WTC11 (cell line): ENCODE measurements around the gene LIG3. TPM values are rescaled to one million over a fixed set of nuclear protein-coding genes. Genes with fewer than 3 reads are reported as not detected.

ENCODE experiments used
- ATAC-seq: fragments of 200-7000 bp; cut with Tn5 transposase; 2 replicates; pipeline ENCODE4 v1.10.0; 2021; ENCODE audit warnings: mild to moderate bottlenecking, moderate library complexity
- CTCF ChIA-PET: fragments of 300-600 bp; sonication (Branson Sonifier 250); formaldehyde crosslinking; loops from one replicate; lab custom pipeline; 2021; ENCODE audit warnings: antibody characterized with exemption; lab: Charles Lee
- POLR2A ChIA-PET: fragments of 350-600 bp; sonication (Branson Sonifier 250); formaldehyde crosslinking; loops from one replicate; lab custom pipeline; 2021; ENCODE audit warnings: antibody characterized with exemption; lab: Charles Lee
- DNase-seq: peaks from one replicate; pipeline ENCODE4 v3.0.0; 2021; ENCODE audit warnings: low spot score
- H3K27ac Mint-ChIP-seq: 2 replicates; pipeline ENCODE4 v1.8.0; 2021; ENCODE audit warnings: mixed read lengths
- H3K27me3 Mint-ChIP-seq: 2 replicates; pipeline ENCODE4 v1.8.0; 2021; ENCODE audit warnings: low read depth, mild to moderate bottlenecking, moderate library complexity, mixed read lengths
- H3K36me3 Mint-ChIP-seq: 2 replicates; pipeline ENCODE4 v1.8.0; 2021; ENCODE audit warnings: mixed read lengths
- H3K4me1 Mint-ChIP-seq: 2 replicates; pipeline ENCODE4 v1.8.0; 2022; ENCODE audit warnings: mixed read lengths
- H3K4me3 Mint-ChIP-seq: 2 replicates; pipeline ENCODE4 v1.8.0; 2021; ENCODE audit warnings: mild to moderate bottlenecking, moderate library complexity, mixed read lengths
- H3K9me3 Mint-ChIP-seq: 2 replicates; pipeline ENCODE4 v1.8.0; 2021; ENCODE audit warnings: mixed read lengths
- CREM ChIP-seq: sonication (generic); formaldehyde crosslinking; IDR thresholded peaks from 2 replicates; pipeline ENCODE4 v1.8.1; 2022; ENCODE audit warnings: mild to moderate bottlenecking, missing genetic modification reagents, moderate library complexity
- HMGA2 ChIP-seq: fragments of 250-450 bp; sonication (Bioruptor Pico); IDR thresholded peaks from 2 replicates; pipeline ENCODE4 v1.4.0; 2021; ENCODE audit warnings: mild to moderate bottlenecking, moderate library complexity
- IRF2 ChIP-seq: sonication (generic); formaldehyde crosslinking; IDR thresholded peaks from 2 replicates; pipeline ENCODE4 v1.8.0; 2022; ENCODE audit warnings: low read depth, missing genetic modification reagents, borderline replicate concordance
- JUN ChIP-seq: sonication (generic); formaldehyde crosslinking; IDR thresholded peaks from 2 replicates; pipeline ENCODE4 v1.8.0; 2023; ENCODE audit warnings: mild to moderate bottlenecking, missing genetic modification reagents
- NR3C1 ChIP-seq: sonication (generic); formaldehyde crosslinking; conservative IDR thresholded peaks from 2 replicates; pipeline ENCODE4 v1.8.1; 2023; ENCODE audit warnings: low read depth, mild to moderate bottlenecking, missing genetic modification reagents
- OVOL2 ChIP-seq: fragments of 250-450 bp; sonication (Bioruptor Pico); IDR thresholded peaks from 2 replicates; pipeline ENCODE4 v1.9.0; 2021; ENCODE audit warnings: mild to moderate bottlenecking, borderline replicate concordance
- PRRX2 ChIP-seq: fragments of 250-450 bp; sonication (Bioruptor Pico); IDR thresholded peaks from 2 replicates; pipeline ENCODE4 v1.8.0; 2021; ENCODE audit warnings: mild to moderate bottlenecking
- TP53 ChIP-seq: sonication (generic); formaldehyde crosslinking; IDR thresholded peaks from 2 replicates; pipeline ENCODE4 v1.8.1; 2023; ENCODE audit warnings: mild to moderate bottlenecking, missing genetic modification reagents
- ZNF232 ChIP-seq: sonication (generic); formaldehyde crosslinking; IDR thresholded peaks from 2 replicates; pipeline ENCODE4 v1.8.0; 2022; ENCODE audit warnings: mild to moderate bottlenecking, missing genetic modification reagents
- total RNA-seq: library from RNA; stranded (reverse); gene quantifications from 3 replicates; pipeline ENCODE4 v1.2.3, GENCODE V29; 2021
- TF ChIP-seq, protein P1 (sequence below): fragments of 250-450 bp; sonication (Bioruptor Pico); IDR thresholded peaks from 2 replicates; pipeline ENCODE4 v1.9.0; 2021; ENCODE audit warnings: mild to moderate bottlenecking
- TF ChIP-seq, protein P2 (sequence below): fragments of 250-450 bp; sonication (Bioruptor Pico); conservative IDR thresholded peaks from 2 replicates; pipeline ENCODE4 v1.9.0; 2021; ENCODE audit warnings: mild to moderate bottlenecking
- TF ChIP-seq, protein P3 (sequence below): fragments of 250-450 bp; sonication (Bioruptor Pico); IDR thresholded peaks from 2 replicates; pipeline ENCODE4 v1.9.0; 2021; ENCODE audit warnings: moderate library complexity, mild to moderate bottlenecking, inconsistent platforms, borderline replicate concordance
- TF ChIP-seq, protein P4 (sequence below): sonication (generic); formaldehyde crosslinking; IDR thresholded peaks from 2 replicates; pipeline ENCODE4 v1.8.1; 2022; ENCODE audit warnings: missing genetic modification reagents, borderline replicate concordance
- TF ChIP-seq, protein P5 (sequence below): sonication (generic); formaldehyde crosslinking; IDR thresholded peaks from 2 replicates; pipeline ENCODE4 v1.8.1; 2022; ENCODE audit warnings: low read depth, missing genetic modification reagents, borderline replicate concordance
- TF ChIP-seq, protein P6 (sequence below): sonication (generic); formaldehyde crosslinking; IDR thresholded peaks from 2 replicates; pipeline ENCODE4 v1.8.0; 2022; ENCODE audit warnings: mild to moderate bottlenecking, missing genetic modification reagents

The LIG3 gene
- total RNA-seq, 1 experiment from 2014 or later: 92.3 TPM

DNA sequence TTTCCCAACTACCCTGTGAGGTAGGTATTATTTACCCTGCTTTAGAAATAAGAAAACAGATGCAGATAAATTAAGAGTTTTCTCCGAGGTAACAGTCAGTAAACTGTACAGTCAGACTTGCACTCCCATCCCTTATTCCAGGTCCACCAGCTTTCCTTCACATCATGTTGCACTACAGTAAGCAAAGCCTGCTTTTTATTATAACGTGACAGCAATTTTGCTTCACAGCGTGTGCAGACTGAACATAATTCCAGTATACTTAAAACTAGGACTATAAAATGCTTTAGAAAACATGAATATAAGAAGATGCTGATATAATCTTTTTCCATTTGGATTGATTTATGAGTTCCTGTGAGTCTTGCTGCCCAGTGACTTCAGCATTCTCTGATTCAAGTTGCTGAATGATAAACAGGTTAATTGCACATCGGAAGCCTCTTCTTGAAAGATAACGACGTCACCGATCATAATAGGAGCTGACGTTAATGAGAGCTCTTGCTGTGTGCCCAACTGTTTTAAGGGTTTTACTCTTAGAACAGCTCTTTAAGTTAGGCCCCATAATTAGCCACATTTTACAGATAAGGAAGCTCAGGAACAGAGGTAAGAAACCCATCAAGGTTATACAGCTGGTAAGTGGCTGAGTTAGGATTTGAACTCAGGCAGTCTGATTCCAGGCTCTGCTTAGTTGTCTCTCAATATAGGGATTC is 1.4 kb downstream of the LIG3 start (continued):
- TF ChIP-seq, protein P1, sequence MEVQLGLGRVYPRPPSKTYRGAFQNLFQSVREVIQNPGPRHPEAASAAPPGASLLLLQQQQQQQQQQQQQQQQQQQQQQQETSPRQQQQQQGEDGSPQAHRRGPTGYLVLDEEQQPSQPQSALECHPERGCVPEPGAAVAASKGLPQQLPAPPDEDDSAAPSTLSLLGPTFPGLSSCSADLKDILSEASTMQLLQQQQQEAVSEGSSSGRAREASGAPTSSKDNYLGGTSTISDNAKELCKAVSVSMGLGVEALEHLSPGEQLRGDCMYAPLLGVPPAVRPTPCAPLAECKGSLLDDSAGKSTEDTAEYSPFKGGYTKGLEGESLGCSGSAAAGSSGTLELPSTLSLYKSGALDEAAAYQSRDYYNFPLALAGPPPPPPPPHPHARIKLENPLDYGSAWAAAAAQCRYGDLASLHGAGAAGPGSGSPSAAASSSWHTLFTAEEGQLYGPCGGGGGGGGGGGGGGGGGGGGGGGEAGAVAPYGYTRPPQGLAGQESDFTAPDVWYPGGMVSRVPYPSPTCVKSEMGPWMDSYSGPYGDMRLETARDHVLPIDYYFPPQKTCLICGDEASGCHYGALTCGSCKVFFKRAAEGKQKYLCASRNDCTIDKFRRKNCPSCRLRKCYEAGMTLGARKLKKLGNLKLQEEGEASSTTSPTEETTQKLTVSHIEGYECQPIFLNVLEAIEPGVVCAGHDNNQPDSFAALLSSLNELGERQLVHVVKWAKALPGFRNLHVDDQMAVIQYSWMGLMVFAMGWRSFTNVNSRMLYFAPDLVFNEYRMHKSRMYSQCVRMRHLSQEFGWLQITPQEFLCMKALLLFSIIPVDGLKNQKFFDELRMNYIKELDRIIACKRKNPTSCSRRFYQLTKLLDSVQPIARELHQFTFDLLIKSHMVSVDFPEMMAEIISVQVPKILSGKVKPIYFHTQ (CRISPR knock-in tag): no peak
- TF ChIP-seq, protein P2, sequence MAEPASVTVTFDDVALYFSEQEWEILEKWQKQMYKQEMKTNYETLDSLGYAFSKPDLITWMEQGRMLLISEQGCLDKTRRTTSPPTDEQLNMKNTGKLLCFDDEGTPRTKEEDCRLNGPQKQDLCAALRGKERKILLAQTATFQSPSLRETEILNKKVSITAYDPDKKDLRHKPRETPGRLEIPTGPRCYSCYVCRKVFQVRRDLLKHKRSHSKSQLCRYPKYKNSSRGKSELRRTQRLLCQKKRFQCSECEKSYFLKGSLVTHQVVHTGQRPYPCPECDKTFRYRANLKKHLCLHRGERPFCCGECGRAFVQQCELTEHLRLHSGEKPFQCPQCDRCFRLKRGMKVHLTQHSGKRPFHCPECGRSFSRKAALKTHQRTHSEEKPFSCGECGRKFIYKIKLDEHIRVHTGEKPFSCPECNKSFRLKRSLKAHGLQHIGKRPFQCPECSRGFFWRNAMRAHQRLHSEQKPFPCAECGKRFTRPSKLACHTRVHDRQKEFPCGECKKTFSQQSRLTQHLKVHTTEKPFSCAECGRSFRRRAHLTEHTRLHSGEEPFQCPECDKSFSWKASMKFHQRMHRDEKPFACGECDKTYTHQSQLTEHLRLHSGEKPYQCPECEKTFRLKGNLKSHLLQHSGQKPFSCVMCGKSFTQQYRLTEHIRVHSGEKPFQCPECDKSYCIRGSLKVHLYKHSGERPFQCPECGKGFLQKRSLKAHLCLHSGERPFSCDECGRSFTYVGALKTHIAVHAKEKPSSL (CRISPR knock-in tag): no peak
- no peak for TF ChIP-seq NR3C1 (CRISPR knock-in tag)
- TF ChIP-seq, all 79 proteins: peak for 0

DNA sequence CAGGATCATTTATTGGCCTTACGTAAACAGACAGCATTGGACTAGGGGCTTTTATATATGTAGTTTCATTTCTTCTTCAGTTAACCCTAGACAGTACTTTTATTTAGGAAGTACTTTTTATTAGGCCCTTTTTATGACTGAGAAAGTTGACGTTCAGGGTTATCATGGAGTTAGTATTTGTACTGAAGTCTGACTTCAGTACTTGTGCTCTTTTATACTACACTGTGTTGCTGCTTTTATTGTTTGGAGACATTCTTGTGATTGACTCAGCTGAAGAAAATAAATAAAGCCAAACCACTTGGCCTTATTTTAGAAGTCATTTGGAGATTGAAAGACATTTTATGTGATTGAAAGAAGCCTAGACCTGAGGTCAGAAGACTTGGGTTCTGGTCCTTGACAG is 6.9 kb downstream of the LIG3 start:
- DNase-seq: no peak
- Mint-ChIP-seq H3K27ac (no peak overlapping the region), H3K36me3 (peaks cover 82% of the 10 kb centered on the region), H3K27me3 (no peaks in the 10 kb centered on the region), H3K9me3 (no peaks in the 10 kb centered on the region), H3K4me1 (peaks cover 5% of the 10 kb centered on the region), H3K4me3 (no peak overlapping the region)
- TF ChIP-seq PRRX2 (CRISPR knock-in tag): no peak
- TF ChIP-seq CREM (CRISPR knock-in tag): no peak
- no peak for TF ChIP-seq JUN (CRISPR knock-in tag)
- TF ChIP-seq, protein P3, sequence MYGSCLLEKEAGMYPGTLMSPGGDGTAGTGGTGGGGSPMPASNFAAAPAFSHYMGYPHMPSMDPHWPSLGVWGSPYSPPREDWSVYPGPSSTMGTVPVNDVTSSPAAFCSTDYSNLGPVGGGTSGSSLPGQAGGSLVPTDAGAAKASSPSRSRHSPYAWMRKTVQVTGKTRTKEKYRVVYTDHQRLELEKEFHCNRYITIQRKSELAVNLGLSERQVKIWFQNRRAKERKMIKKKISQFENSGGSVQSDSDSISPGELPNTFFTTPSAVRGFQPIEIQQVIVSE (CRISPR knock-in tag): no peak
- TF ChIP-seq, protein P2 (CRISPR knock-in tag): no peak
- TF ChIP-seq, protein P4, sequence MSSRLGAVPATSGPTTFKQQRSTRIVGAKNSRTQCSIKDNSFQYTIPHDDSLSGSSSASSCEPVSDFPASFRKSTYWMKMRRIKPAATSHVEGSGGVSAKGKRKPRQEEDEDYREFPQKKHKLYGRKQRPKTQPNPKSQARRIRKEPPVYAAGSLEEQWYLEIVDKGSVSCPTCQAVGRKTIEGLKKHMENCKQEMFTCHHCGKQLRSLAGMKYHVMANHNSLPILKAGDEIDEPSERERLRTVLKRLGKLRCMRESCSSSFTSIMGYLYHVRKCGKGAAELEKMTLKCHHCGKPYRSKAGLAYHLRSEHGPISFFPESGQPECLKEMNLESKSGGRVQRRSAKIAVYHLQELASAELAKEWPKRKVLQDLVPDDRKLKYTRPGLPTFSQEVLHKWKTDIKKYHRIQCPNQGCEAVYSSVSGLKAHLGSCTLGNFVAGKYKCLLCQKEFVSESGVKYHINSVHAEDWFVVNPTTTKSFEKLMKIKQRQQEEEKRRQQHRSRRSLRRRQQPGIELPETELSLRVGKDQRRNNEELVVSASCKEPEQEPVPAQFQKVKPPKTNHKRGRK (CRISPR knock-in tag): no peak
- no peak for TF ChIP-seq IRF2
- no peak for TF ChIP-seq HMGA2 (CRISPR knock-in tag)
- TF ChIP-seq OVOL2 (CRISPR knock-in tag): no peak
- TF ChIP-seq ZNF232 (CRISPR knock-in tag): no peak
- no peak for TF ChIP-seq TP53 (CRISPR knock-in tag)
- no peak for ATAC-seq
- POLR2A ChIA-PET: no interaction called here
- CTCF ChIA-PET: no interaction called here

DNA sequence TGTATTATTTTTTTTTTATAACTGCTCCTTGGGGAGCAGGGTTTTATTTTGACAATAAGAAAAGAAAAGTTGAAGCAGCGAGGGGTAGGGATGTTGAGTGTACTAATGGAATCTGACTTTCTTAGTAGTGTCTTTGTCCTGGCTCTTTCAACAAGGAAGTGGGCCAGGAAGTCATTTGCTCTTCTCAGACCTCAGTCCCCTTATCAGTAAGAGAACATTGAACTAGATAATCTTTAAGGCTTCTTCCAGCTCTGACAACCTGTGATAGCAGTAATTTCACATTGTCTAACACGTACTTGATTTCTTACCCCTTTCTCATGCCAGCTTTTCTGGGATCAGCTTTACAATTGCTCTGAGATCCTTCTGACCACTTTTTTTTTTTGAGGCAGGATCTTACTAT is 8.3 kb downstream of the LIG3 start:
- no peak for ATAC-seq
- no peak for DNase-seq
- Mint-ChIP-seq H3K4me1 (no peaks in the 10 kb centered on the region; the same call in 1 of the 2 replicates), H3K36me3 (peaks cover 88% of the 10 kb centered on the region), H3K27me3 (no peaks in the 10 kb centered on the region), H3K9me3 (no peaks in the 10 kb centered on the region), H3K27ac (no peak overlapping the region), H3K4me3 (no peak overlapping the region)
- ChIA-PET POLR2A (no interaction called here), CTCF (no interaction called here)
- TF ChIP-seq, protein P5, sequence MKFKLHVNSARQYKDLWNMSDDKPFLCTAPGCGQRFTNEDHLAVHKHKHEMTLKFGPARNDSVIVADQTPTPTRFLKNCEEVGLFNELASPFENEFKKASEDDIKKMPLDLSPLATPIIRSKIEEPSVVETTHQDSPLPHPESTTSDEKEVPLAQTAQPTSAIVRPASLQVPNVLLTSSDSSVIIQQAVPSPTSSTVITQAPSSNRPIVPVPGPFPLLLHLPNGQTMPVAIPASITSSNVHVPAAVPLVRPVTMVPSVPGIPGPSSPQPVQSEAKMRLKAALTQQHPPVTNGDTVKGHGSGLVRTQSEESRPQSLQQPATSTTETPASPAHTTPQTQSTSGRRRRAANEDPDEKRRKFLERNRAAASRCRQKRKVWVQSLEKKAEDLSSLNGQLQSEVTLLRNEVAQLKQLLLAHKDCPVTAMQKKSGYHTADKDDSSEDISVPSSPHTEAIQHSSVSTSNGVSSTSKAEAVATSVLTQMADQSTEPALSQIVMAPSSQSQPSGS: no peak
- TF ChIP-seq, protein P6, sequence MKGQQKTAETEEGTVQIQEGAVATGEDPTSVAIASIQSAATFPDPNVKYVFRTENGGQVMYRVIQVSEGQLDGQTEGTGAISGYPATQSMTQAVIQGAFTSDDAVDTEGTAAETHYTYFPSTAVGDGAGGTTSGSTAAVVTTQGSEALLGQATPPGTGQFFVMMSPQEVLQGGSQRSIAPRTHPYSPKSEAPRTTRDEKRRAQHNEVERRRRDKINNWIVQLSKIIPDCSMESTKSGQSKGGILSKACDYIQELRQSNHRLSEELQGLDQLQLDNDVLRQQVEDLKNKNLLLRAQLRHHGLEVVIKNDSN (CRISPR knock-in tag): no peak
- TF ChIP-seq, protein P4 (CRISPR knock-in tag): no peak
